DND-41 (cell line): ENCODE data around the gene ZNF684.

Experiments used
- CTCF ChIP-seq: IDR thresholded peaks from 2 replicates; pipeline ENCODE4 v1.5.1; 2012; ENCODE audit warnings: borderline replicate concordance, low read length, moderate library complexity, mild to moderate bottlenecking; ENCODE audit not compliant: poor library complexity, severe bottlenecking; ENCODE audit errors: extremely low read depth
- EZH2 ChIP-seq: IDR thresholded peaks from 3 replicates; pipeline ENCODE4 v1.6.1; 2012; ENCODE audit warnings: borderline replicate concordance, low read depth, mild to moderate bottlenecking, moderate library complexity, low read length, inconsistent platforms; ENCODE audit not compliant: severe bottlenecking

- no peak for TF ChIP-seq CTCF
- no peak for TF ChIP-seq EZH2
Observed at GRCh38 chr1:40562185-40562584, 30.7 kb downstream of the ZNF684 start.
